Sigmoid colon (tissue), 7 donors: ENCODE measurements around the gene EMILIN2. TPM values are rescaled to one million over a fixed set of nuclear protein-coding genes. Genes with fewer than 3 reads are reported as not detected.

Experiments
- DNase-seq: peaks from one replicate; pipeline ENCODE4 v3.0.0-alpha.2; 2019
- H3K27ac ChIP-seq, 4 donors: fragments of 200-600 bp; sonication (generic); one replicate each; pipeline ENCODE4 v1.5.1; 2016 to 2019; ENCODE audit warnings: mild to moderate bottlenecking in 1 of 4
- H3K27me3 ChIP-seq, 3 donors: fragments of 200-600 bp; sonication (generic); one replicate each; pipeline ENCODE4 v1.5.1; 2019; ENCODE audit warnings: mild to moderate bottlenecking in 1 of 3
- H3K36me3 ChIP-seq, 4 donors: fragments of 200-600 bp; sonication (generic); one replicate each; pipeline ENCODE4 v1.5.1; 2016 to 2019
- H3K4me1 ChIP-seq, 4 donors: fragments of 200-600 bp; sonication (generic); one replicate each; pipeline ENCODE4 v1.5.1; 2017 to 2019
- H3K4me3 ChIP-seq, 4 donors: fragments of 200-600 bp; sonication (generic); one replicate each; pipeline ENCODE4 v1.5.1; 2017 to 2019; ENCODE audit warnings: mild to moderate bottlenecking in 2 of 4, moderate library complexity in 1 of 4
- H3K9me3 ChIP-seq, 4 donors: fragments of 200-600 bp in 3 of 4; sonication (generic) in 3 of 4; one replicate each; pipeline versions ENCODE4 v1.5.1 to v1.6.1; 2013 to 2019
- EP300 ChIP-seq, 4 donors: sonication (generic); formaldehyde crosslinking; IDR thresholded peaks; one replicate each; pipeline ENCODE4 v1.6.1; 2017; ENCODE audit warnings: antibody characterized with exemption in 4 of 4
- POLR2A ChIP-seq, 2 donors: fragments of 450-650 bp; IDR thresholded peaks; one replicate each; pipeline ENCODE4 v1.6.1; 2016; ENCODE audit warnings: antibody characterized with exemption in 2 of 2, mild to moderate bottlenecking in 2 of 2, moderate library complexity in 2 of 2
- POLR2AphosphoS5 ChIP-seq, 4 donors: sonication (generic); formaldehyde crosslinking; IDR thresholded peaks; one replicate each; pipeline ENCODE4 v1.6.1; 2017; ENCODE audit warnings: antibody characterized with exemption in 4 of 4
- whole genome bisulfite sequencing, 2 donors: extraction: QIAGEN DNeasy Blood & Tissue Kit; methylation state at CpG; one replicate each; pipeline ENCODE4 v1.1.7; 2013; 5-methylcytosine and 5-hydroxymethylcytosine counted together
- intact Hi-C: fragments of 100-400 bp; cut with DNase I; formaldehyde crosslinking; loops from one replicate; pipeline ENCODE4 v1.15.1; 2023
- polyA plus RNA-seq, 3 donors: library from polyadenylated mRNA; stranded (reverse); fragments of 200-250 nt; gene quantifications; one replicate each; pipeline ENCODE4 v1.2.3, GENCODE V29; 2013
- total RNA-seq, 4 donors: library from RNA; depleted of rRNA; stranded (reverse); fragments of >200 nt; gene quantifications; one replicate each; pipeline ENCODE4 v1.1.0, GENCODE V29; 2016
- TF ChIP-seq, protein P1 (sequence below), 4 experiments: fragments of 450-650 bp in 3 of 4; fragments of 200-600 bp in 1 of 4; IDR thresholded peaks; one replicate each; pipeline ENCODE4 v1.5.1; 2016 to 2019; ENCODE audit warnings: antibody characterized with exemption in 4 of 4, mild to moderate bottlenecking in 3 of 4, moderate library complexity in 2 of 4
- donor health status: healthy with polysubstance abuse.
- donor health status: Bipolar disorder and iron deficiency.
- donor health status: healthy.

EMILIN2 gene
- total and polyA plus RNA-seq, 7 donors = 4.8 to 12.0 (median 9.5) TPM

DNA sequence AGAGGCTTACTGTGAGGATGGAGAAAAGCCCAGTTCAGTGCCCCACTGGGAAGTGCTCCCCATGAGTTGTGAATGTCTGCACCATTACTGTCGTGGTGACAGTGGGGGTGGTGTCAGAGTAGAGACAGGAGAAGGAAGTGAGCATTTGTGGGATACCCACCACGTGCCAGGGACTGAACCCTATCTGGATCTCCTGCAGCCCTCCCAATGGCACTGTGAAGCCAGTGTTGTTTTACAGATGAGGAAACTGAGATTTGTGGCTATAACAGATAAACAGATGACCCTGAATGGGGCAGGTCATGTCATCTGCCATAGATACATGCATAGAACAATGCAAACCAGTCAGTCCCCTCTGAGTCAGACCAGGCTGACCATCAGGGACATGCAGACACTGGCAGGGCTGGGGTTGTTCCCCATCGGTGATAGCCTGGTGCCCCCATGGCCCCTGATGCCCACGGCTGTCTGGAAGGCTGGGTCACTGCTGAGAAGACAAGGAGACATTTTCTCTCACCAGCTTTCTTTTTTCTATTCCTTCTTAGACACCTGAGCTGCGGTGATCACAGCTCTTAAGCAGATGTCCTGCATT lies 60.8 kb downstream of the EMILIN2 start:
- H3K27ac ChIP-seq = no peak overlapping the region

DNA sequence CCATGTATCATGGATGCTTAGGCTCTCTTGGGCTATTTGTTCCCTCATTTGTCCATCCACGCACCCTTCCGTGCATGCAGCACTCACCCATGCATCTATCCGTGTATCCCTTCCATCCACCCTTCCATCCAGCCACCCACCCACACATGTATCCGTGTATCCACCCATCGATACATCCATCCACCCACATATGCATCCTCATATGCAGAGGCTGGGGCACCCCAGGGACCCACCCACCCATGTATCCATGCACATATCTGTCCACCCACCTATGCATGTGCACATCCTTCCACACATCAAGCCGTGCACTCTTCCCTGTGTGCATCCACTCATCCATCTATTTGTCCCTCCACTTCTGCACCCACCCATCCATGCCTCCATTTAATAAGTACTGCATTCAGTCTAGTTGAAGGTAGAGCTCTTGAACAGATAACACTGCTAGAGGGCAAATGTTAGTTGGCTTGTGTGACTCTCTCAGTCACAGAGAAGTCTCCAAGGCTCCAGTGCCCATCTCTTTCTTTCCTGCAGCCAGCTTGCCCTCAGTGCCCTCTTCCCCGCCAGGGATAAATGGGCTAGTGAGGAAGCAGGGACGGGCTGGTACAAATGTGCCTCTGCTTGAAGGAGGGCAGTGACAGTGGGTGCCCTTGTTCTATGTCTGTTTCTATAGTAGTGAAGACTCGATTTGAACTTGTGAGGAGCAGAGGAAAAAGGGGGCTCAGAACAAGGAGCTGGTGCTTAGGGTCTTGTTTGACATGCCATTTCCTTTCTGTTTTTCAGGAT lies 61.5 kb downstream of the EMILIN2 start:
- intact Hi-C loops = no loop called here
- Histone ChIP-seq H3K27ac (no peak overlapping the region), H3K36me3 (peaks cover 0 to 9% (median 0%) of the 10 kb centered on the region in 4 donors), H3K4me1 (peaks cover 0 to 22% (median 20%) of the 10 kb centered on the region in 4 donors), H3K4me3 (no peak overlapping the region), H3K27me3 (peaks cover 0 to 46% (median 21%) of the 10 kb centered on the region in 3 donors), H3K9me3 (no peaks in the 10 kb centered on the region)
- 95 to 96% methylated on average over 9 of the region's 9 CpGs for WGBS, 2 donors
- no peak for DNase-seq
- TF ChIP-seq POLR2AphosphoS5 (IDR thresholded peaks at IDR 0.05) = no peak

More for the DNA sequence above, 60.8 kb downstream of the EMILIN2 start:
- Histone ChIP-seq H3K27me3 (peaks cover 0 to 46% (median 21%) of the 10 kb centered on the region in 3 donors), H3K4me3 (no peak overlapping the region), H3K9me3 (no peaks in the 10 kb centered on the region), H3K4me1 (peaks cover 0 to 29% (median 26%) of the 10 kb centered on the region in 4 donors), H3K36me3 (peaks cover 0 to 2% (median 0%) of the 10 kb centered on the region in 4 donors)
- intact Hi-C loops = no loop called here
- TF ChIP-seq POLR2AphosphoS5 (IDR thresholded peaks at IDR 0.05) (no peak), EP300 (IDR thresholded peaks at IDR 0.05) (no peak)
- TF ChIP-seq, protein P1, sequence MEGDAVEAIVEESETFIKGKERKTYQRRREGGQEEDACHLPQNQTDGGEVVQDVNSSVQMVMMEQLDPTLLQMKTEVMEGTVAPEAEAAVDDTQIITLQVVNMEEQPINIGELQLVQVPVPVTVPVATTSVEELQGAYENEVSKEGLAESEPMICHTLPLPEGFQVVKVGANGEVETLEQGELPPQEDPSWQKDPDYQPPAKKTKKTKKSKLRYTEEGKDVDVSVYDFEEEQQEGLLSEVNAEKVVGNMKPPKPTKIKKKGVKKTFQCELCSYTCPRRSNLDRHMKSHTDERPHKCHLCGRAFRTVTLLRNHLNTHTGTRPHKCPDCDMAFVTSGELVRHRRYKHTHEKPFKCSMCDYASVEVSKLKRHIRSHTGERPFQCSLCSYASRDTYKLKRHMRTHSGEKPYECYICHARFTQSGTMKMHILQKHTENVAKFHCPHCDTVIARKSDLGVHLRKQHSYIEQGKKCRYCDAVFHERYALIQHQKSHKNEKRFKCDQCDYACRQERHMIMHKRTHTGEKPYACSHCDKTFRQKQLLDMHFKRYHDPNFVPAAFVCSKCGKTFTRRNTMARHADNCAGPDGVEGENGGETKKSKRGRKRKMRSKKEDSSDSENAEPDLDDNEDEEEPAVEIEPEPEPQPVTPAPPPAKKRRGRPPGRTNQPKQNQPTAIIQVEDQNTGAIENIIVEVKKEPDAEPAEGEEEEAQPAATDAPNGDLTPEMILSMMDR (IDR thresholded peaks at IDR 0.05) = no peak
- 72 to 73% methylated on average over 5 of the region's 5 CpGs for WGBS, 2 donors
- DNase-seq = no peak

- WGBS, 2 donors = 92 to 93% methylated on average over 2 of the region's 2 CpGs
- H3K4me3 ChIP-seq = no peak overlapping the region
- no peak overlapping the region for H3K27ac ChIP-seq
- H3K4me1 ChIP-seq = peaks cover 0 to 21% (median 18%) of the 10 kb centered on the region in 4 donors
- no peaks in the 10 kb centered on the region for H3K9me3 ChIP-seq
- intact Hi-C loops = no loop called here
- TF ChIP-seq POLR2AphosphoS5 (IDR thresholded peaks at IDR 0.05) = no peak
- TF ChIP-seq POLR2A (IDR thresholded peaks at IDR 0.05) = no peak
- no peak for TF ChIP-seq EP300 (IDR thresholded peaks at IDR 0.05)
- TF ChIP-seq, protein P1 (IDR thresholded peaks at IDR 0.05) = no peak
- DNase-seq = no peak
- peaks cover 0 to 46% (median 21%) of the 10 kb centered on the region in 3 donors for H3K27me3 ChIP-seq
- H3K36me3 ChIP-seq = peaks cover 0 to 15% (median 0%) of the 10 kb centered on the region in 4 donors
Measured at GRCh38 chr18:2908946-2909335, 62.1 kb downstream of the EMILIN2 start.

GRCh38 chr18:2909431-2910140 lies 62.8 kb downstream of the EMILIN2 start:
- Histone ChIP-seq H3K4me1 (peaks cover 0 to 21% (median 18%) of the 10 kb centered on the region in 4 donors), H3K9me3 (no peaks in the 10 kb centered on the region), H3K27me3 (peaks cover 0 to 46% (median 21%) of the 10 kb centered on the region in 3 donors), H3K36me3 (peaks cover 0 to 21% (median 0%) of the 10 kb centered on the region in 4 donors), H3K27ac (no peak overlapping the region), H3K4me3 (no peak overlapping the region)
- TF ChIP-seq EP300 (IDR thresholded peaks at IDR 0.05) (no peak), POLR2AphosphoS5 (IDR thresholded peaks at IDR 0.05) (no peak), POLR2A (IDR thresholded peaks at IDR 0.05) (no peak)
- TF ChIP-seq, protein P1 (IDR thresholded peaks at IDR 0.05) = no peak
- DNase-seq = no peak
- whole genome bisulfite sequencing, 2 donors = 82 to 83% methylated on average over 22 of the region's 22 CpGs
- intact Hi-C loops = no loop called here

GRCh38 chr18:2910261-2910660 lies 63.5 kb downstream of the EMILIN2 start:
- H3K27ac ChIP-seq = no peak overlapping the region
- WGBS, 2 donors = 95% methylated on average over 10 of the region's 10 CpGs
- peaks cover 0 to 46% (median 21%) of the 10 kb centered on the region in 3 donors for H3K27me3 ChIP-seq
- no peak for DNase-seq
- no peaks in the 10 kb centered on the region for H3K9me3 ChIP-seq
- H3K4me3 ChIP-seq = no peak overlapping the region
- TF ChIP-seq POLR2A (IDR thresholded peaks at IDR 0.05) = no peak
- no peak for TF ChIP-seq EP300 (IDR thresholded peaks at IDR 0.05)
- no peak for TF ChIP-seq POLR2AphosphoS5 (IDR thresholded peaks at IDR 0.05)
- H3K36me3 ChIP-seq = peaks cover 0 to 28% (median 0%) of the 10 kb centered on the region in 4 donors
- peaks cover 0 to 21% (median 18%) of the 10 kb centered on the region in 4 donors for H3K4me1 ChIP-seq
- intact Hi-C loops = no loop called here
